ENCODE results near the gene GEMIN5. TPM values are rescaled to one million over a fixed set of nuclear protein-coding genes. Genes with fewer than 3 reads are reported as not detected.

The GEMIN5 gene
- total and polyA plus RNA-seq, 10 donors: 3.2 to 16.1 (median 13.8) TPM

- Histone ChIP-seq H3K9me3 (no peaks in the 10 kb centered on the region), H3K27ac (peak overlapping the region in 1 of 8 donors; percentile 10), H3K36me3 (peaks cover 0 to 55% (median 43%) of the 10 kb centered on the region in 6 donors), H3K27me3 (replicated peaks in 1 of 7) (no peaks in the 10 kb centered on the region), H3K4me1 (peaks cover 27 to 81% (median 54%) of the 10 kb centered on the region in 6 donors), H3K4me3 (no peak overlapping the region)
- intact Hi-C loops (cut with DNase I; ENCODE audit: low total_unique reads): loop anchor here (5.0 to 10.0 kb wide), 2 partner anchors 71 to 106 kb away; partner anchors contain the start of genes GEMIN5 and LARP1
- TF ChIP-seq CTCF (IDR thresholded peaks at IDR 0.05 in 8 of 11, conservative IDR thresholded peaks at IDR 0.05 in 3 of 11) (no peak), POLR2AphosphoS5 (IDR thresholded peaks at IDR 0.05) (no peak), POLR2A (IDR thresholded peaks at IDR 0.05) (no peak)
- 80 to 90% (median 88%) methylated on average over 7 of the region's 7 CpGs for WGBS, 5 donors
- no peak for DNase-seq
These were observed 74.5 kb downstream of the GEMIN5 start for GRCh38 chr5:154863291-154864080.

GRCh38 chr5:154862766-154863165, 75.2 kb downstream of the GEMIN5 start:
- intact Hi-C loops (cut with DNase I; ENCODE audit: low total_unique reads): loop anchor here (5.0 to 10.0 kb wide), 2 partner anchors 72 to 105 kb away; partner anchors contain the start of genes GEMIN5 and LARP1
- Histone ChIP-seq H3K9me3 (no peaks in the 10 kb centered on the region), H3K27ac (peak overlapping the region in 4 of 8 donors; percentile 21 to 98 (median 97)), H3K4me3 (no peak overlapping the region), H3K27me3 (replicated peaks in 1 of 7) (no peaks in the 10 kb centered on the region), H3K36me3 (peaks cover 0 to 48% (median 36%) of the 10 kb centered on the region in 6 donors), H3K4me1 (peaks cover 27 to 81% (median 54%) of the 10 kb centered on the region in 6 donors)
- WGBS, 5 donors: 48 to 64% (median 50%) methylated on average over 2 of the region's 2 CpGs
- DNase-seq: no peak
- TF ChIP-seq POLR2A (IDR thresholded peaks at IDR 0.05) (no peak), CTCF (IDR thresholded peaks at IDR 0.05 in 8 of 11, conservative IDR thresholded peaks at IDR 0.05 in 3 of 11) (no peak), POLR2AphosphoS5 (IDR thresholded peaks at IDR 0.05) (no peak)

DNA sequence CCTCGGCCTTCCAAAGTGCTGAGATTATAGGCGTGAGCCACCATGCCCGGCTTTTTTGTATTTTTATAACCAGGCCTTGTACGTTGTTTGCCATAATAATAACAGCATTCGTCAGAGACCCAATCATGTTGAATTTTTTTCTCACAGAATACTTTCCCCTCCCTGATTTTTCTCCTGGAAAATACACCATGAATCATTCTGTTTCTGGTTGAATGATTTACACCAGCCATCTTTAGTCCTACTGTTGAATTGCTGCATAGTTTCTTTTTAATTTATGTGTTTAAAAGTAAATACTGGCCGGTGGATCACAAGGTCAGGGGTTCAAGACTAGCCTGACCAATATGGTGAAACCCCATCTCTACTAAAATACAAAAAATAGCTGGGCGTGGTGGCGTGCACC, 76.1 kb downstream of the GEMIN5 start:
- Histone ChIP-seq H3K9me3 (no peaks in the 10 kb centered on the region), H3K4me3 (peak overlapping the region in 1 of 8 donors; percentile 88), H3K36me3 (peaks cover 0 to 40% (median 32%) of the 10 kb centered on the region in 6 donors), H3K27me3 (replicated peaks in 1 of 7) (no peaks in the 10 kb centered on the region), H3K4me1 (peaks cover 27 to 84% (median 59%) of the 10 kb centered on the region in 6 donors), H3K27ac (peak overlapping the region in 5 of 8 donors; percentile 96 to 100 (median 98))
- 76 to 93% (median 77%) methylated on average over 8 of the region's 8 CpGs for WGBS, 5 donors
- TF ChIP-seq CTCF (IDR thresholded peaks at IDR 0.05 in 8 of 11, conservative IDR thresholded peaks at IDR 0.05 in 3 of 11): no peak
- no peak for TF ChIP-seq POLR2AphosphoS5 (IDR thresholded peaks at IDR 0.05)
- no peak for TF ChIP-seq POLR2A (IDR thresholded peaks at IDR 0.05)
- intact Hi-C loops (cut with DNase I; ENCODE audit: low total_unique reads): loop anchor here (5.0 to 10.0 kb wide), 2 partner anchors 73 to 105 kb away; partner anchors contain the start of genes GEMIN5 and LARP1
- DNase-seq: no peak

GRCh38 chr5:154860765-154861164, 77.2 kb downstream of the GEMIN5 start:
- Histone ChIP-seq H3K9me3 (no peaks in the 10 kb centered on the region), H3K36me3 (peaks cover 0 to 28% (median 20%) of the 10 kb centered on the region in 6 donors), H3K4me1 (peaks cover 27 to 78% (median 58%) of the 10 kb centered on the region in 6 donors), H3K27ac (peak overlapping the region in 7 of 8 donors; percentile 32 to 100 (median 98)), H3K4me3 (peak overlapping the region in 5 of 8 donors; percentile 57 to 88 (median 67)), H3K27me3 (replicated peaks in 1 of 7) (no peaks in the 10 kb centered on the region)
- intact Hi-C loops (cut with DNase I; ENCODE audit: low total_unique reads): loop anchor here (5.0 to 10.0 kb wide), 2 partner anchors 74 to 103 kb away; partner anchors contain the start of genes GEMIN5 and LARP1
- DNase-seq: no peak
- no peak for TF ChIP-seq CTCF (IDR thresholded peaks at IDR 0.05 in 8 of 11, conservative IDR thresholded peaks at IDR 0.05 in 3 of 11)
- TF ChIP-seq POLR2AphosphoS5 (IDR thresholded peaks at IDR 0.05): no peak
- 5 to 9% (median 8%) methylated on average over 4 of the region's 4 CpGs for WGBS, 5 donors
